GM23338 (cell line): ENCODE results near the gene OR2T5.
"Not testable (repeated sequence)": the region's sequence is repeated elsewhere in the genome, so short reads cannot be mapped to it uniquely, and the experiment has no call there.

ENCODE experiments used
- CREB1 ChIP-seq: fragments of 250-450 bp; sonication (Bioruptor Pico); IDR thresholded peaks from 2 replicates; pipeline ENCODE4 v1.5.0; 2020; ENCODE audit warnings: low read depth, mild to moderate bottlenecking, moderate library complexity
- CTCF ChIP-seq, 2 experiments: fragments of 200-600 bp in 1 of 2; sonication (generic) in 1 of 2; conservative IDR thresholded peaks; 2 replicates each; pipeline versions ENCODE4 v1.5.1 to v1.6.1; 2016 to 2017; ENCODE audit warnings: antibody characterized with exemption in 2 of 2, low read depth in 2 of 2, mild to moderate bottlenecking in 2 of 2, moderate library complexity in 1 of 2
- EZH2 ChIP-seq: fragments of 200-600 bp; sonication (generic); IDR thresholded peaks from one replicate; pipeline ENCODE4 v1.8.0; 2017; ENCODE audit warnings: antibody characterized with exemption, mild to moderate bottlenecking, low read depth; ENCODE audit not compliant: unreplicated experiment
- EZH2phosphoT487 ChIP-seq: fragments of 200-600 bp; sonication (generic); IDR thresholded peaks from one replicate; pipeline ENCODE4 v1.8.1; 2018; ENCODE audit warnings: antibody characterized with exemption; ENCODE audit not compliant: unreplicated experiment
- JUNB ChIP-seq: IDR thresholded peaks from one replicate; pipeline ENCODE4 v1.6.1; 2016; ENCODE audit warnings: antibody characterized with exemption; ENCODE audit not compliant: unreplicated experiment
- POLR2AphosphoS5 ChIP-seq: IDR thresholded peaks from 2 replicates; pipeline ENCODE4 v1.6.1; 2016; ENCODE audit warnings: antibody characterized with exemption, low read depth
- REST ChIP-seq: IDR thresholded peaks from one replicate; pipeline ENCODE4 v1.6.1; 2018; ENCODE audit warnings: antibody characterized with exemption; ENCODE audit not compliant: unreplicated experiment
- STAT1 ChIP-seq: IDR thresholded peaks from one replicate; pipeline ENCODE4 v1.6.1; 2016; ENCODE audit warnings: antibody characterized with exemption; ENCODE audit not compliant: unreplicated experiment
- ZNF114 ChIP-seq: fragments of 250-450 bp; sonication (Bioruptor Pico); IDR thresholded peaks from 2 replicates; pipeline ENCODE4 v1.5.0; 2020; ENCODE audit warnings: mild to moderate bottlenecking, moderate library complexity
- ZNF462 ChIP-seq: fragments of 250-450 bp; sonication (Bioruptor Pico); IDR thresholded peaks from 2 replicates; pipeline ENCODE4 v1.5.0; 2020; ENCODE audit warnings: mild to moderate bottlenecking, moderate library complexity

DNA sequence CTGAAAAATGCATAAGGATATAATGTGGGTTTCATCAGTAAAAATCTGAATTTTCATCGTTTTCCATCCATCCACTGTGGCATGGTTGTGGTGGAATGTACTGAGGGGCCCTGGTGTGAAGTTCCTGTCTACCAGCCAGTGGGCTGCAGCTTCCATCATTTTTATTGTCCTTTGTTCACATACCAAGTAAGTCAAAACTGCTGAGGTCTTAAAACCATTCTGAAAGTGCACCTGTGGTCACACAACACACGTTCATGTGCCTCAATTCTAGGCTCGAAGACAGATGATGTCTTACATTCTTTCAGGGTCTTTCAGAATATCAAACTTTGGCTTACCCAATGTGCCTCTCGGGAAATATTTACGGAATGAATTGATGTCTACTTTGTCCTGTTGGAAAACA is 49.1 kb upstream of the OR2T5 start:
- TF ChIP-seq EZH2phosphoT487; REST; EZH2; POLR2AphosphoS5; CTCF (conservative IDR thresholded peaks at IDR 0.05; ENCODE audit: low read depth in 2 of 2); STAT1; ZNF114 (CRISPR knock-in tag); ZNF462 (CRISPR knock-in tag); CREB1; JUNB: not testable (repeated sequence)
